GM21367 (cell line): ENCODE results near the gene S100A14.
A peak's percentile ranks its signal among the peaks of the same experiment; 100 is the strongest.

Experiments used
- ATAC-seq: cut with Tn5 transposase; IDR thresholded peaks from one replicate; pipeline ENCODE4 v1.9.1; 2021; ENCODE audit not compliant: unreplicated experiment

Gene S100A14

DNA sequence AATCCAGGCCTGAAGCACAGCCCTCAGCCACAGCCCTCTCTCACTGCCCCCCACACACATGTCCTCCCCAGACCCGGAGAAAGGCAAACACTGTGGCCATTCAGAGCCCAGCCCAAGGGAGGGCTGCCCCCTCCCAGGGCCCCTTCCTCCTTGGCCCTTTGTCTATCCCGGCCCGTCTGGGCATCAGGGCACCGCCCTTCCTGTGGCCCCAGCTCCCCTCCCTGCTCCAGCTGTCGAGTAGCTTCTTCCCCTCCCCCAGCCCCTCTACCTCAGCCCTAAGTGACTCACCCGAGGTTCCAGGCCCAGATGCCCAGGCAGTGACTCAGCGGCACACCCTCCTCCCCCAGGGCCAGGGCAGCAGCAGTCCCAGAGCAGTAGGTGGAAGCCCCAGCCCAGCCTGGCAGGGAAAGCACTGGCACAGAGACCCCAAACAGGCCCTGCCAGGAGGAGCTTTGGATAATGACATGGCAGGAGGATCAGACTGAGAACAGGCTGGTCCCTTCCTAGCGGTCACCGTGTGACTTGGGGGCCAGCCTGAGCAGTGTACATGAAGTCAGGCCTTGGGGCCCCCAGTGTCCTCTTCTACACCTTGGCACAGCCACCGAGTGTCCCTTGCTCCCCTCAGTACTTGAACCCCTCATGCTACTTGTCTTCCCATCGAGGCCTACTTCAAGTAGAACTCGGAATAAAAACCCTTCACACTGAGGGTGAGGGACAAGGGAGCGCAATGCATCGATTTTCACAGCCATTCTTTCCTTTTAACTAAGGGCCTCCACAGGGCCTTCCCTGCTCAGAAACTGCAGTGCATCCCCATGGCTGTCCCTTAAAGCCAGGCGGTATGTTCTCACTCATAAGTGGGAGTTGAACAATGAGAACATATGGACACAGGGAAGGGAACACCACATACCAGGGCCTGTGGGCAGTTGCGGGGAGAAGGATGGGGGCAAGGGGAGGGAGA is 49.4 kb downstream of the S100A14 start:
- ATAC-seq, result peak; percentile 38

DNA sequence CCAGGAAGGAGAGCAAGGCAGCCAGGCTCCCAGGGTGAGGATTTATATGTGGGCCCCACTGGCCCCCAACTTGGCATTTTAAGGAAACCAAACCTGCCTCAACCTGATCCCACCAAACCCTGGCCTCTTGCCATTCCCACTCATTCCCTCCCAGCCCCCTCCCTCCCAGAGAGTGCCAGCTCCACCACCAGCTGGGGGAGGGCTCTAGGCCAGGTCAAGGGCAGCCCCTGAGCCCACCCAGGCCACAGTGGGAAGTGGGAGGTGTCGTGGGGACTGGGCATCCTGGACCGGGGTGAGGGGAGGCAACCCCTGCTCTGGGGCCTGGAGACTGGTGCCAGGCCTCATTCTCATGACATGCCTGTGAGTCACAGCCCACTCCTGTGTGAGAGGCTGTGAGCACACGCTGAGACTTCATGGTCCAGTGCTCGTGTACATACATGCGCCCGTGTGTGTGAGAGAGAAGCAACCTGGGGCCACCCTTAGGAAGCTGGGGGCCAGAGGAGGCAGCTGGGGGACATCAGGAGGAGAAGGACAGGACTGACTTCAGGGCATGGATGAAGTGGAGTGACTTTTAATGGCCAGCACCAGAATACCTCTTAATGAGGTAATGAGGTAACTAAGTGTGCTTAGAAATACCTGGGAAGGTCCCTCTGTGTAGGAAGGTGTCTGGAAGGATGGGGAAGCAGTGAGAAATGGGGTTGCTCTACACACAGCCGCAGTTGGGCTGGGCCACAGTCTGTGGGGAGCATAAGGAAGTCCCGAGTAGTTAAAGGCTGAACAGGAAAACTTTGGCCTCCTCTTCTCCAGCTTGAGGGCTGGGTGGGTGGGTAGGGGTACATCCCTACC is 50.4 kb downstream of the S100A14 start, which contains the start of gene S100A2:
Gene S100A2 (minus strand): TSS at position 316 of the 846 bp plus-strand sequence. CDS start 1,967 bp downstream, outside the sequence.
- no peak for ATAC-seq
